C4-2B (cell line): Measurements from ENCODE around the gene TECTA.

Source experiments
- H3K27ac ChIP-seq: fragments of 450-650 bp; 2 replicates; pipeline ENCODE4 v1.5.1; 2017
- ZFX ChIP-seq: fragments of 450-650 bp; IDR thresholded peaks from 2 replicates; pipeline ENCODE4 v1.6.1; 2017
- TF ChIP-seq, protein P1 (sequence below): fragments of 450-650 bp; conservative IDR thresholded peaks from 2 replicates; pipeline ENCODE4 v1.5.1; 2017; ENCODE audit warnings: mild to moderate bottlenecking

TECTA gene

DNA sequence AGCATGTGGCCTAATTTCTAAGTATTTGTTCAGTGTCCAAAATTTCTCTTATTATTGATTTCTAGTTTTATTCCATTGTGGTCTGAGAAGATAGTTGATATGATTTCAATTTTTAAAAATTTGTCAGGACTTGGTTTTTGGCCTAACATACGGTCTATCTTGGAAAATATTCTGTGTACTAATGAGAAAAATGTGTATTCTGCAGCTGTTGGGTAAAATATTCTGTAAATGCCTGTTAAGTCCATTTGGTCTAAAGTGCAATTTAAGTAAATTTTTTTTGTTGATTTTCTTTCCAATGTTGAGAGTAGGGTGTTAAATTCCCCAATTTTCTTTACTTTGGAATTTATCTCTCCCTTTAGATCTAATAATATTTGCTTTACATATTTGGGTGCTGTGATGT, 78.3 kb downstream of the TECTA start:
- TF ChIP-seq ZFX, result no peak
- H3K27ac ChIP-seq, result no peak overlapping the region

DNA sequence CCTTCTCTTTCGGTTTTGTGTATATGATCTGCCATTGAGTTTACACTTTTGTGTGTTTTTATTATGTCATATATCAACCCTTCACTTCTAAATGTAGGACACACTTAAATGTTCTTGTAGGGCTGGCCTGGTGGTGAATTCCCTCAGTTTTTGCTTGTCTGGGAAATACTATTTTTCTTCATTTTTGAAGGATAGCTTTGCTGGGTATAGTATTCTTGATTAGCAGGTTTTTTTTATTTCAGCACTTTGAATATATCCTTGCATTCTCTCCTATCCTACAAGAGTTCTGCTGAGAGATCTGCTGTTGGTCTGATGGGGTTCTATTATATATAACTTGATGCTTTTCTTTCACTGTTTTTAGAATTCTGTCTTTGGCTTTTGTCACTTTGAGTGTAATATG, 79.1 kb downstream of the TECTA start:
- no peak overlapping the region for H3K27ac ChIP-seq
- TF ChIP-seq ZFX, result no peak
- TF ChIP-seq, protein P1, sequence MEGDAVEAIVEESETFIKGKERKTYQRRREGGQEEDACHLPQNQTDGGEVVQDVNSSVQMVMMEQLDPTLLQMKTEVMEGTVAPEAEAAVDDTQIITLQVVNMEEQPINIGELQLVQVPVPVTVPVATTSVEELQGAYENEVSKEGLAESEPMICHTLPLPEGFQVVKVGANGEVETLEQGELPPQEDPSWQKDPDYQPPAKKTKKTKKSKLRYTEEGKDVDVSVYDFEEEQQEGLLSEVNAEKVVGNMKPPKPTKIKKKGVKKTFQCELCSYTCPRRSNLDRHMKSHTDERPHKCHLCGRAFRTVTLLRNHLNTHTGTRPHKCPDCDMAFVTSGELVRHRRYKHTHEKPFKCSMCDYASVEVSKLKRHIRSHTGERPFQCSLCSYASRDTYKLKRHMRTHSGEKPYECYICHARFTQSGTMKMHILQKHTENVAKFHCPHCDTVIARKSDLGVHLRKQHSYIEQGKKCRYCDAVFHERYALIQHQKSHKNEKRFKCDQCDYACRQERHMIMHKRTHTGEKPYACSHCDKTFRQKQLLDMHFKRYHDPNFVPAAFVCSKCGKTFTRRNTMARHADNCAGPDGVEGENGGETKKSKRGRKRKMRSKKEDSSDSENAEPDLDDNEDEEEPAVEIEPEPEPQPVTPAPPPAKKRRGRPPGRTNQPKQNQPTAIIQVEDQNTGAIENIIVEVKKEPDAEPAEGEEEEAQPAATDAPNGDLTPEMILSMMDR, result no peak

DNA sequence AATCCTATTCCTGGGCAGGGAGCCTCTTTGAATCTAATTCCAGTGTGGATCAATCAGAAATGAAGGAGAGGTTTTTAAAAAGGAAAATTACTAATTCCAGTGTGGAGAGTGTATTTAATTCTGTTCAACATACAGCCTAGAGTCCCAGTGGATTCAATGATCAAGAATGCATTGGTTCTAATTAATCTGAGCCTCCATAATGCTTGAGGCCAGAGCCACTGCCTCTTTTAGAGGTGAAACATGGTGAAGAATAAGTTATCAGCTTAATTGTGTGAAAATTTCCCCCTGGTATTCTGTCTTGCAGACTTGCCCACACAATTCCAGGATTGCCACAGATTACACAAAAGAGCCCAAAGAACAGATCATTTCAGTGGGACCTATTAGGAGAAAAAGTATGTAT, 87.7 kb downstream of the TECTA start:
- TF ChIP-seq ZFX, result no peak
- TF ChIP-seq, protein P1, result no peak
- H3K27ac ChIP-seq, result no peak overlapping the region

DNA sequence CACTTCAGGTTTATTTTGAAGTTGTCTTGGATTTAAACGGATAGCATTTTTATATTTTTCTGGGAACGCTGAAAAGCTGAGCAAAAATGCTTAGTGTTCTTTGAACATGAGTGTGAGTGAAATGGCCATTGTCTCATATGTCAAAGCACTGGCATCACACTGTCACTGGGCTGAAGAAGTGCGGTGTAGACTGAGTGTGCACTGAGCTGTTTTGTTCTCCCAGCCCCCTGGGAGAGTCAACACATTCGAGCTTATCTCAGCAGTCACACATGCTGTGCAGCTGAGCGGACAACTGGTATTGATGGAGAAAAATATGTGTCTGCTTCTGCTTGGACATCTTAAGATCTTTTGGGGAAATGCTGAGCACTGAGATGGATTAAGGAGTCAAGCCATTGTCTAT, 90.8 kb downstream of the TECTA start:
- H3K27ac ChIP-seq, result no peak overlapping the region
- TF ChIP-seq, protein P1, result no peak
- TF ChIP-seq ZFX, result no peak

DNA sequence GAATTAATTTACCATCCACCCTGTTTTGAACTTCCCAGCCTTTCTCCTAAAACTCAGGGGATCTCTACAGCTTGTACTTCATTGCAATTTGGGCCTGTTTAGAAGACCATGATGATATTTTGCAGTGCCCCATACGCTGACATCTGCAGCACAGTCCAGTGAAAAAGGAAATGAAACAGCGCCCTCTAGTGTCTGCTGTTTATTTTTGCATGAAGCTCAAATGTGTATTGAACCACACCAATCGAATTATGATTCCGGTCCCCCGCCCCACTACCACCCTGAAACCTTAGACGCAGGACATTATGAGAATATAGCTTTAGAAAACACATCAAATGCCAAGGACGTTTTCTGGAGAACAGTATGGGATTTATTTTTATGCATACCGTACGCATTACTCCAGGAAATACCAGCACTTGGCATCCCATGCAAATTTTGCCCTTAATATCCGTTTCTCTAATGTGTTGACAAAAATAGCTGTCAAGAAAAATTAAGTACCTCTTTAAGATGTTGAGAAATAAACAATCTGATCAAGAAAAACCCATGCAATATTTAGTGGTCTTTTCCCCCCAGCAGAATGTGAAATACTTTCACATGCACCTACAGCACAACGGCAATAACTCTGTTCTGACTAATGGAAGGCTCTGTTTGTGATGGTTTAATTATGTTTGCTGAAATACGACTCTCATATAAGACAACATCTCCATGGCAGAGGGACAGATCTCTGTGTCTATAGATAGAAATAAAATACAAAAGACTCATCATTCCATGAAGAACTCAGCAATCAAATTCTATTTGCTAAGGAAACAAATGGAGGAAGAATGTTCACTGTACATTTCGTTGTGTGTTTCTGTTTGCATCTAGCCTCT, 93.9 kb downstream of the TECTA start:
- no peak for TF ChIP-seq ZFX
- TF ChIP-seq, protein P1, result peak; percentile 89

DNA sequence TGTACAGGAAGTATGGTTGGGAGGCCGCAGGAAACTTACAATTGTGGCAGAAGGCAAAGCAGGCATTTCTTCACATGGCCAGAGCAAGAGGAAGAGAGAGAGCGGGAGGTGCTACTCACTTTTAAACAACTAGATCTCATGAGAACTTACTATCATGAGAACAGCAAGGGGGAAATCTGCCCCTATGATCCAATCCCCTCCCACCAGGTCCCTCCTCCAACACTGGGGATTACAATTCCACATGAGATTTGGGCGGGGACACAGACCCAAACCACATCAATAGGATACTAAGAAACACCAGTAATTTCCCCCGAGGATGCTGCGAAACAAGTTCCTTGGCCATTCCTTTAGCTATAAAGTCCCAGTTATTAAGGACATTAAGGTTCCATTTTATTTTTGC, 97.4 kb downstream of the TECTA start:
- TF ChIP-seq, protein P1, result no peak
- no peak for TF ChIP-seq ZFX
- no peak overlapping the region for H3K27ac ChIP-seq

More for the DNA sequence above, 93.9 kb downstream of the TECTA start:
- H3K27ac ChIP-seq, result no peak overlapping the region

DNA sequence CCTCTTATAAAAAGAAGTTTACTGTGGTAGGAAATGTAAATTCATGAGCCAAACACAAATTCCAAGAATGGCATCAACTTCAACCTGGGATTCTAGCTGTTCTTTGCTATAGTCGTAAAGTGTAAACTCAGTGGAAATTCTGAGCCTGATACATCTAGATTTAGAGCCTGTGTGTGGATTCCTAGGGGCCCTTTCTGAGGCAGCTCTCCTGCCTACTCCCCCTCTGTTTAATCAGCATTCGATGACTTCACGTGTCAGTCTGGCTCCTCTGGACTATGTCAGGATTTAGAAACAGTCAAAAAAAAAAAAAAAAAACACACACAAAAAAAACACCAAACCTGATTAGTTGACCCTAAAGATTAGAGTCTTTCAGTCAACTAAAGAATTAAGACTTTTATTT, 98.5 kb downstream of the TECTA start:
- H3K27ac ChIP-seq, result no peak overlapping the region
- TF ChIP-seq, protein P1, result no peak
- TF ChIP-seq ZFX, result no peak

DNA sequence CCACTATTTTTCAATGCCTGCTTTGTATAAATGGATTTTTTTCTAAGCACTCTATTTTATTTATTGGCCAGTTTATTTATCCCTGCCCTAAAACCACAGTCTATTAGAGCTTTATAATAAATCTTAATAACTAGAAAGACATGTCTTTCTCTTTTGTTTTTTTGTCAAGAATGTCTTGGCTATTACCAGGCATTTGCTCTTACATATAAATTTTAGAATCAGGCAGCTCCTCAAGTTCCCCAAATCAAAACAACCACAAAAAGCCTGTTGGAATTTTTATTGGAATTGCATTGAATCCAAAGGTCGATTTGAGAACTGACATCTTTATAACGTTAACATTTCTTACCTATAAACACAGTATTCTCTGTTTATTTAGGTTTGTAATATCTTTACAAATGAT, 105.8 kb downstream of the TECTA start:
- no peak for TF ChIP-seq ZFX
- TF ChIP-seq, protein P1, result no peak
- no peak overlapping the region for H3K27ac ChIP-seq
